NCI-H82 treated with DMSO at 0.1 percent for 48 hours (cell line): ENCODE results near the gene SPOCK3.
A peak's percentile ranks its signal among the peaks of the same experiment; 100 is the strongest.

Experiments used
- DNase-seq: peaks from one replicate; lab custom pipeline; 2025; ENCODE audit not compliant: unreplicated experiment; lab: John Stamatoyannopoulos, UW

SPOCK3 gene

DNA sequence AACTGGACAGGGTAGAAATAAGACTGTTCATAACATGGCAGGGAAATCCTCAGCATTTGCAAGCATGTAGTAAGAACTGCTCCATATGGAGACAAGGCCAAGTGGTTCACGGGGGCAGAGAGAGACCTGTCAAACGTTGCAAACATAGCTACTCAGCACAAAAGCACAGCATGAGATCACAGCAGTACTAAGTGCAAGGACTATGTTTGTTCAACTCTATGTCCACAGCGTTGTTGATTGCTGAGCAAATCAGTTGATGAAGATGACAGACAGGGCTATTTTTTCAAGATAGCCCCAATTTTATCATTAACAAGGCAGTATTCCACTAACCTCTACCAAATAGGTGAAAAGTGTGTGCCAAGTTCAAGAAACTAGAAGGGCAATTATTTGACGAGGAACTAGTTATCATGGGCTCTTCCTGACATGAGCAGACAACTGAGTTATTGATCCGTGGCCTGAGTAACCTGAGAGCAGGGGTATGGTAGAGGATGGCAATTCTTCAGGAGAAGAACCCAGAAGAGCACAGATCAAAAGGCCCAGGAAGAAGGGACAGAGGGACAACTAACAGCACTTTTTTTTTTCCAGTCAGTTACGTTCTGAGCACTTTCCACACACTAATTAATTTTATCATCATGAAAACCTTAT, 57.4 kb downstream of the SPOCK3 start:
- DNase-seq = no peak

DNA sequence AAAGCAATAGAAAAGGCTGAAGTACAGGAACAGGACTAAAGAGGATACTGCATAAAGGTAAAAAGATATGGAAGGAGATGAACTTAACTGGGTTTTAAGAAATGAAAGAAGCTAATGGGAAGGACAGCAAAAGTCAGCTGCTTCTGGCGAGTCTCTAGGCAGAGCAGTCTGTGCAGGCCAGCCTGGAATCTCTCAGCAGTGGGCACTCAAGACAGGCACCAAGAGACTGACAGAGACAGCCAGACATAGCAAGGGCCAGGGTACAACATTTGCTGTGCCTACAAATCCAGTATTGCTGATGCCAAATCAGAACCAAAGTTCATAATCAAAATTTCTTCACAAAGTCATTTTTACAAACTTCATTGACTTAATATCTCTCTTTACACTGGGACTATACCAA, 62.4 kb downstream of the SPOCK3 start:
- no peak for DNase-seq

GRCh38 chr4:167168611-167169010, 65.7 kb downstream of the SPOCK3 start:
- DNase-seq = no peak

- DNase-seq = no peak
These were observed 83.7 kb downstream of the SPOCK3 start for GRCh38 chr4:167150587-167150986.

- no peak for DNase-seq
These were observed 89.7 kb downstream of the SPOCK3 start for GRCh38 chr4:167144605-167145004.

DNA sequence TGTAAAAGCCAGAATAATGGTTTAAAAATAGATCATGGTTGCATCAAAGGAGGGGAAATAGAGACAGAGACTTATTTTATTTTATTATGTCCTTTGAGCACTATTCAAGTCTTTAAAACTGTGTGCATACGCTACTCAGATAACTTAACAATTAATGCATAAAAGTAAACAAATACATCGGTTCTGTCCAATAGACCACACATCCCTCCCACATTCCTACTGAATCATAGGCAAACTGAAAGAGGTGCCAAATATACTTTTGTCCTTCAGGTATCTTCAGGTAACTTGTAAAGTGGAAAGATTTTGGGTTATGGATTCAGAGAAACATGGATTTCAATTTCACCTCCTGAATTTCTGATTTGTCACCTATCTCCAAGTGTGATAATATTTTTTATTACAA, 91.3 kb downstream of the SPOCK3 start:
- DNase-seq = no peak

GRCh38 chr4:167136270-167136669, 98.0 kb downstream of the SPOCK3 start:
- no peak for DNase-seq

GRCh38 chr4:167129146-167129545, 105.1 kb downstream of the SPOCK3 start:
- DNase-seq = no peak

DNA sequence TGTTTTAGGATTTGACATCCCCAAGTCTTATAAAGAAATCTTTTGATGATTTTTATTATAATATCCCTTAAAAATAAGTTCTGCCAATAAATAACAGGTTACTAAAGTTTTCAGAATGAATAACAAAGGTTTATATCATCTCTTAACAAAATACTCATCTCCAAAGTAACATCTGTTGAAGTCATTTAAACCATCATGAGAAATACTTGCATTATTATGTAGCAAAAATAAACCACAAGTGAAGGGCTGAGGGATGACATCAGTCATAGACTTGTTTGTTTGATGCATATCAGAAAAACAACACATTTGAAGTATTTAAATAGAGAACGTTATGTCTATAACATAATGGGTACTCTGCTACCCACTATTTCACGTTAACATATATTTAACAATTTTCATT, 114.9 kb downstream of the SPOCK3 start:
- DNase-seq = no peak

DNA sequence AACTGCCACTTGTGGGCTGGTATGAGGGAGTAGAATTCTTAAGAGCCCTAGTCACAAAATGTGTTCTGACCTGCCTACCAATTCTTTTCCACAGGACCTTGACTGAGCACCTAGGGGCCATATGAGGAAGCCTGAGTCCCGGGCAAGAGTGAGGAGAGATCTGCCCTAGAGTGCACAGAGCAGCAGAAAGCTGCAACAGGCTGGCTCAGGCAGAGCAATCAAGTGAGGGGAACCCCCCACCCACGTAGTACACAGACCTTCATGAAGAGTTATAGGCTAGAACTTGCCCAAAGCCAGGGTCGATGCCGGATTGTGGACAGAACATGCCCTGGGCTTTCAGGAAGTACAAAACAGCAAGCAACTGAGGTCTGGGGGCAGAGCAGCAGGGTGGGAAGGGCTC, 117.0 kb downstream of the SPOCK3 start:
- no peak for DNase-seq

DNA sequence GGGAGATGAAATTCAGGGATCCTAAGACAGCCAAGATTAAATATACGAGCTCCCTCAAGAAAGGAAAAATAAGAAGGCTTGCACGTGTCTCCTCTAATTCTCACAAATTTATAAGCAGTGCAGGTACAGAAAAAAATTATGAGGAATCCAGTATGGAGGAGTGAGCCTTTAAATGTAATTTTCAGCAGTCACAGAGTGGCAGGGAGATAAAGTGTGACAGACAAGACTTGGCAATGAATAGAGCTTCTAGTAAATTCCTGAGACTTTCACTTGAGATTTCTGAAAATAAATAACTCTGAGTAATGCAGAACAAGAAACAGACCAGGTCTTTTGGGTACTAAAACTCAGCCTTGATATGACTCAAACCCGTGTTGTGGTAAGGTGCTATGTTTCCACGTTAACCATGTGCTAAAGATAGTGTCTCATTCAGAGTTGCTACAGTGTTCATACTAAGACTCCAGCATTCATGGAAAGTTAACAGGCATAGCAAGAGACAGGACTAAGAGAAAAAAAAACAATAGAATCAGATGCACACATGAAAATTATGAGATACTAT, 119.8 kb downstream of the SPOCK3 start:
- DNase-seq = no peak

GRCh38 chr4:167111622-167112021, 122.7 kb downstream of the SPOCK3 start:
- no peak for DNase-seq

GRCh38 chr4:167111092-167111491, 123.2 kb downstream of the SPOCK3 start:
- no peak for DNase-seq

DNA sequence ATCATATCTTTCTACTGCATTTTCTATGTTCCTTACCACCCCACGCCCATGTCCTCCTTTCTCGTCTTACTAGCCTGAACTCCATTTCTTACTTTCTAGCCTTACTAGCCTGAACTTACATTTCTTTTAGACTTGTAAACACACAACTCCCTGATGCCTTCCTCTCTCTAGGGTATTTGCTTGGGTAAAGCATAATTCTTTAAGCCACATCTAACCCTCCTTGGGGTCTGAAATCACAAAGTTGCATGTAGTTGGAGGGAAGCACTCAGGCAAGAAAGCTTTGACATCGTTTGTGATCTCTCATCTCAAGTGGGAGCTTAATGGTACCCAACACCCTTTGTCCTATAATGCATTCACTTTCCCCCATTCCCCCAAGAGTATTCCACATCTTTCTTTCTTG, 124.4 kb downstream of the SPOCK3 start:
- DNase-seq = no peak

DNA sequence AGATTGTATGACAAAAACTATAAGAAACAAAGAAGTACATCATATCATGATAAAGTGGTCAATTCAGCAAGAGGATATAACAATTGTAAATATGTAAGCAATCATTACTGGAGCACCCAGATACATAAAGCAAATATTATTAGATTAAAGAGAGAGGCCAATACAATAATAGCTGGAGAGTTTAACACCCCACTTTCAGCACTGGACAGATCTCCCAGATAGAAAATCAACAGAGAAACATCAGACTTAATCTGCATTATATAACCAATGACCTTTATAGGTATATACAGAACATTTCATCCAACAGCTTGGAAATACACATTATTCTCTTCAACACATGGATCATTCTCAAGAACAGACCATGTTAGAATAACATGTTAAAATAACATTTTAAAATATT, 128.4 kb downstream of the SPOCK3 start:
- no peak for DNase-seq

- DNase-seq = no peak
These were observed 131.8 kb downstream of the SPOCK3 start for GRCh38 chr4:167102475-167102874.

GRCh38 chr4:167101035-167101434, 133.3 kb downstream of the SPOCK3 start:
- DNase-seq = no peak

GRCh38 chr4:167100120-167100519, 134.2 kb downstream of the SPOCK3 start:
- no peak for DNase-seq

DNA sequence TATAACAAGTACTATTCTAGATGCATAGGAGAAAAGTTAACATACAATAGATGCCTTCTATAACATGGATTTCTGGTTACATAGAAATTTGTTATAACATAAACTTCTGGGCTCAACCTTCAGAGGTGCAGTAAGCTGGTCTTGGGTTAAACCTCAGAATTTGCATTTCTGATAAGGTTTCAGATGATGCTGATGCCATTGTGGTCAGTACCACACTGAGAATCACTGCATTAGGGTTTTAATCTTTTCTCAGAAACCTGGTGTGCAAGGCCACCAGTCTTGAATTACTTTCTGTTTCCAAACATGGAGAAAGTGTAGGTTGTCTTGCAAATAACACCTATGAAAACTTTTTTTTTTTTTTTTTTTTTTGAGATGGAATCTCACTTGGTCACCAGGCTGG, 146.2 kb downstream of the SPOCK3 start:
- DNase-seq = no peak

DNA sequence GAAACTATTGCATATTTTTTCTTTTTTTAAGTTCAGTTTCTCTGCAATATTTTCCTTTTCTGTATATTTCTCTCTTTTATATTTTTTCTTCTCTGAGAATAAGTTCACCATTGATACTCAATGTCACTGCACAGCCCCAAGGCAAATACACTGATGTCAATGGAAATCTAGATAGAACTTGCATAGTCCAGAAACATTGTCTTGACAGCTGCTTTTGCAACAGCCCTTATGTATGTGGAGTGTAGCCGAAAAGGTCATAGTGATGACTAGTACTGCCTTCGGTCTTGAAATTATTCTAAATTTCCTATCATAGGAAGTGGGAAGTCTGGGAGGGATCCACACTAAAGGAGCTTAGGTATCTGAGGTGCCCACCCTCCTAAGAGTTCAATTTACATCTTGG, 150.0 kb downstream of the SPOCK3 start:
- no peak for DNase-seq

GRCh38 chr4:167079762-167080161, 154.5 kb downstream of the SPOCK3 start:
- DNase-seq = peak; percentile 51

DNA sequence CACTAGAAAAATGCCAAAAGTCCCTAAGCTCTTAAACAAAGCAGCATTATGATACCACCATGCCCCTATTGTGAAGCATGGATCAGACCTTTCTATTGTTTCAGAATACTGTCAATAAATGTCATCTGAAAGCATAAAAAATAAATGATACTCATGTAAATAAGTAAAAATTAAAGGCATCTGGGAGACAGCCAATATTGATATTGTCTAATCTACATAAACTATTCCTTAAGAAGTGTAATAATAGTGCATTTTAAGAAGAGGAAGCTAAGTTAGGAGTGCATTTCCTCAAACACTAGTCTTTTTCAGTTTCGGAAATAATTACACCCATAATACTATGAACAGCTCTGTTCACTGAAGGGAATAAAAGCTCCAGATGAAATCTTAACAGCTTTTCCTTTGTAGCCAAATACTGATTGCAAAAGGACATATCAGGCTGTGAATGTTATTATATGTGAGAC, 181.6 kb downstream of the SPOCK3 start:
- DNase-seq = no peak

DNA sequence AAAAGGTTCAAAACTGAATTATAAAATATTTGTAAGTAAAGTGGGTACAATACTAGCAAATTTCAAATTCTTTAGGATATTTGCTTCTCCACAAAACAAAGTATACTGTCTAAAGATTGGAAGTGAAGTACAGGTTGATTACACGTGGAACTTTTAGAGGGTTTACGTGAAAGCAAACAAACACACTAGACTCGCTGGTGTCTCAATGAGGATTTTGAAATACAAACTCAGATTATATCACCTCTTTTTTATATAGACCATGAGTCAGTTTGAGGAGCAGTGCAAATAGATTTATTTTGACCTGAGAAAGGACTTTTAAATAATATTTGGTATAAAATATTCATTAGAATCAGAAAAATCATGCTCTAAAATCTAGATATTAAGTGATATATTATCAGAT, 185.0 kb downstream of the SPOCK3 start:
- DNase-seq = no peak
